ENCODE measurements around the gene UMAD1. TPM values are rescaled to one million over a fixed set of nuclear protein-coding genes. Genes with fewer than 3 reads are reported as not detected.
A peak's percentile ranks its signal among the peaks of the same experiment; 100 is the strongest.

UMAD1 gene
- total and polyA plus RNA-seq, 2 of the 13 experiments (the other 11 are each of a cell fraction or from before 2014, with no cell fraction given) = 16.8 to 17.6 TPM

DNA sequence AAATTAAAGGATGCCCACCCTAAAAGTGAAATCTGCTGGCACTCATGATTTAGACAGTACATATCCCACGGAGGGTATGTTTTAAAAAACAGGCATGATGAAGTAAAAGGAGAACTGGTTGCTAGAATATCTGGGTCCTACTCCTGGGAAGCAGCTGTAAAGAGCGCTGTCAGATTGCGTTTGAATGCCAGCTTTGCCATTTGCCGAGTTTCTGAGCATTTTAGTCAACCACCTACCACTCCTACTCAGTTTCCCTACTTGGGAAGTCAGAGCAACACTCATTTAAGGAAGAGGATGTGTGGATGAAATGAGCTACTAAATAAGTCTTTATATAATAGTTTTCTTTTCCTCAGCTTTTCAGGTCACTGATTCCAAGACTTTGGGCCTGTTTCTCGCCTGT is 1.1 kb upstream of the UMAD1 start:
- no peaks in the 10 kb centered on the region; a peak in 1 of 5 replicates for H3K27me3 ChIP-seq (ENCODE audit: control insufficient read depth in 1 of 2, insufficient read depth in 2 of 2, low read length in 2 of 2)
- peak overlapping the region; percentile 62 for H3K27ac ChIP-seq (ENCODE audit: extremely low read length, insufficient read depth, low read length)
- H3K36me3 ChIP-seq (replicated peaks in 1 of 2; ENCODE audit: control insufficient read depth in 1 of 2, insufficient read depth in 2 of 2, low read length in 2 of 2) = no peaks in the 10 kb centered on the region; a peak in 1 of 5 replicates
- in situ Hi-C loops (cut with HindIII; ENCODE audit: extremely low pct_ligation_motif_present, low pct_unique_long_range_greater_than_20kb) (no loop called here), intact Hi-C loops (cut with micrococcal nuclease; ENCODE audit: unreplicated experiment) (no loop called here)
- no peak for TF ChIP-seq ZBTB33 (CRISPR knock-in tag; IDR thresholded peaks at IDR 0.05)
- no peak for TF ChIP-seq ZNF713 (CRISPR knock-in tag; IDR thresholded peaks at IDR 0.05)
- TF ChIP-seq ISX (CRISPR knock-in tag; conservative IDR thresholded peaks at IDR 0.05) = no peak
- TF ChIP-seq CBX5 (CRISPR knock-in tag; IDR thresholded peaks at IDR 0.05; ENCODE audit: borderline replicate concordance) = no peak
- TF ChIP-seq ZNF431 (CRISPR knock-in tag; IDR thresholded peaks at IDR 0.05; ENCODE audit: borderline replicate concordance, low read depth) = no peak
- TF ChIP-seq HDAC1 (CRISPR knock-in tag; IDR thresholded peaks at IDR 0.05) = no peak
- no peak for TF ChIP-seq ZNF580 (CRISPR knock-in tag; IDR thresholded peaks at IDR 0.05; ENCODE audit: borderline replicate concordance, low read depth)
- H3K9ac ChIP-seq (ENCODE audit: insufficient read depth, low read depth, low read length) = peak overlapping the region; percentile 70
- peak overlapping the region; percentile 97 for H3K4me2 ChIP-seq (ENCODE audit: low read depth, low read length)
- H3K9me3 ChIP-seq (ENCODE audit: low read length) = no peaks in the 10 kb centered on the region
- H4K20me1 ChIP-seq (ENCODE audit: insufficient read depth, low read length) = no peaks in the 10 kb centered on the region
- FAIRE-seq (no peak), ATAC-seq (no peak), DNase-seq (ENCODE audit: low spot score) (no peak)
- H3K4me3 ChIP-seq (replicated peaks in 1 of 3; ENCODE audit: insufficient read depth in 1 of 3, low read depth in 2 of 3, low read length in 3 of 3) = peak overlapping the region; percentile 86 to 95 (median 91)
- H2AFZ ChIP-seq (ENCODE audit: low read length) = peak overlapping the region; percentile 75
- BruUV-seq (replicated peaks) = no TSS peak
- ChIA-PET CTCF (ENCODE audit: low intra/inter-chr PET ratio, low total read pairs) (no interaction called here), POLR2A (no interaction called here)
- peaks cover 35% of the 10 kb centered on the region for H3K4me1 ChIP-seq (ENCODE audit: insufficient read depth, low read length)
- peaks cover 25% of the 10 kb centered on the region for H3K79me2 ChIP-seq (ENCODE audit: insufficient read depth, low read length)
- 13% methylated on average over 5 of the region's 5 CpGs for WGBS (ENCODE audit: low lambda C conversion rate)
